ENCODE results near the gene INAFM1.

GRCh38 chr19:47243776-47244547, 30.7 kb upstream of the INAFM1 start:
- TF ChIP-seq POLR2A (IDR thresholded peaks at IDR 0.05), result no peak
- TF ChIP-seq CTCF (IDR thresholded peaks at IDR 0.05), result peak in 1 of 3 donors; percentile 95

Data from lower leg skin (tissue), 3 donors.